GM18517 (cell line): Measurements from ENCODE around the gene NOL9.
"Not testable (repeated sequence)": the region's sequence is repeated elsewhere in the genome, so short reads cannot be mapped to it uniquely, and the experiment has no call there.

Experiments used
- ATAC-seq: cut with Tn5 transposase; IDR thresholded peaks from one replicate; pipeline ENCODE4 v1.9.1; 2021; ENCODE audit warnings: mild to moderate bottlenecking, moderate library complexity; ENCODE audit not compliant: unreplicated experiment

The NOL9 gene

DNA sequence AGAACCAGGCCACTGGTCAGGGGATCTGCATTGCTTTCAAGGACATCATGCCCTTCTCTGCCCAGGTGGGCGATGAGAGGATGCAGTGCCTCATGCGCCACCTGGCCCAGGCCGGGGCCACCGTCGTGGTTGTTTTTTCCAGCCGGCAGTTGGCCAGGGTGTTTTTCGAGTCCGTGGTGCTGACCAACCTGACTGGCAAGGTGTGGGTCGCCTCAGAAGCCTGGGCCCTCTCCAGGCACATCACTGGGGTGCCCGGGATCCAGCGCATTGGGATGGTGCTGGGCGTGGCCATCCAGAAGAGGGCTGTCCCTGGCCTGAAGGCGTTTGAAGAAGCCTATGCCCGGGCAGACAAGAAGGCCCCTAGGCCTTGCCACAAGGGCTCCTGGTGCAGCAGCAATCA lies 20.5 kb upstream of the NOL9 start:
- ATAC-seq: no peak

DNA sequence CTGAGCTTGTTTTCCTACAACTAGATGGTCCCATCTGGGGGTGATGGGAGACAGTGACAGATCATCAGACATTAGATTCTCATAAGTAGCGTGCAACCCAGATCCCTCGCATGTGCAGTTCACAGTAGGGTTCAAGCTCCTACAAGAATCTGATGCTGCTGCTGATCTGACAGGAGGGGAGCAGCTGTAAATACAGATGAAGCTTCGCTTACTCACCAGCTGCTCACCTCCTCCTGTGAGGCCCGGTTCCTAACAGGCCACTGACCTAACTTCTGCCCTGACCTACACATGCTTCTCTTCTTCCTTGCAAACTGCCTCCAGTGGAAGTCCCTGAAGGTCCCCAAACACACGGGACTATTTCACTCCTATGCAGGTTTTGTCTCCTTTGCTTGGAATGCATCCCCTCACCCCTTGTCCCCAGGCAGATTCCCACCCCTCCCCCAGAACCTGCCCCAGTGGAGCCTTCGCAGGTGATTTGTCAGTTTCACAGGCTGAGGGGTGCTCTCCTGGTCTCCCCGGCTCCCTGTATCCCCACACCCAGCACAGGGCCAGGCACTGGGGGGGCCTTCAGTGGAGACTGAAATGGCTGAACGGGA lies 19.8 kb upstream of the NOL9 start:
- no peak for ATAC-seq

DNA sequence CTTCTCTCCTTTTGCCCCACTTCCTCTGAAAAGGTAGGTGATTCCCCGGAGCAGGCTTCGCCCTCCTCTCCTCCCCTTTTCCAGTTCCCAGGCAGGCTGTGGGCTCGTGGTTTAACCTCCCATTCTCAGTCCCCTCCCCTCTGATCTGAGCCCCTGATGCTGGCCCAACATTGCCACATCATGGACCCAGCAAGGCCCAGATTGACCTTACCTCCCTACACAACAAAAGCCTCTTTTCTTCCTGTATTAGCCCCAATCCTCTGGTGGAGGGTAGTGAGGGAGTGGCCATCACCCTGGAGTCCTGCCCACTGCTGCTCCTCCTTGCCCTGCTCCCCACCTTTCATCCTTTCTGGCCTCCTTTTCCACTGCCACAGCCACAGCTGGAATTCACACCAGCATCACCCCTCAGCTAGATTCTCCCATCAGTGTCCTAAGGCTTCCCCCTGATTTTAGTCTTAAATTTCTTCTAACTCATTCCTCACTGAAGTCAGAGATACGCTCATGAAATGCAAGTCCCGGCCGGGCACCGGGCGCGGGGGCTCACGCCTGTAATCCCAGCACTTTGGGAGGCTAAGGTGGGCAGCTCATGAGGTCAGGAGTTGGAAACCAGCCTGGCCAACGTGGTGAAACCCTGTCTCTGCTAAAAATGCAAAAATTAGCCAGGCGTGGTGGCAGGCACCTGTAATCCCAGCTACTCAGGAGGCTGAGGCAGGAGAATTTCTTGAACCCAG lies 18.5 kb upstream of the NOL9 start:
- ATAC-seq: no peak

DNA sequence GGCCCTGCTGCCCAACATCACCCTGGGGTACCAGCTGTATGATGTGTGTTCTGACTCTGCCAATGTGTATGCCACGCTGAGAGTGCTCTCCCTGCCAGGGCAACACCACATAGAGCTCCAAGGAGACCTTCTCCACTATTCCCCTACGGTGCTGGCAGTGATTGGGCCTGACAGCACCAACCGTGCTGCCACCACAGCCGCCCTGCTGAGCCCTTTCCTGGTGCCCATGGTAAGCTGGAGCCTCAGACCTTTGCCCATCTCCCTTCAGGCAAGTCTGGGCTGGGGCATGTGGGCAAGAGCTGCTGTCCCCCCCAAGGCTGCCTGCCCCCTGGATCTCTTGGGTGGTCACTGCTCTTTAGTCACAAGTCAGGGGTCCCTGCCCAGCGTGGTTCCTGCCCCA lies 16.7 kb upstream of the NOL9 start:
- ATAC-seq: no peak

DNA sequence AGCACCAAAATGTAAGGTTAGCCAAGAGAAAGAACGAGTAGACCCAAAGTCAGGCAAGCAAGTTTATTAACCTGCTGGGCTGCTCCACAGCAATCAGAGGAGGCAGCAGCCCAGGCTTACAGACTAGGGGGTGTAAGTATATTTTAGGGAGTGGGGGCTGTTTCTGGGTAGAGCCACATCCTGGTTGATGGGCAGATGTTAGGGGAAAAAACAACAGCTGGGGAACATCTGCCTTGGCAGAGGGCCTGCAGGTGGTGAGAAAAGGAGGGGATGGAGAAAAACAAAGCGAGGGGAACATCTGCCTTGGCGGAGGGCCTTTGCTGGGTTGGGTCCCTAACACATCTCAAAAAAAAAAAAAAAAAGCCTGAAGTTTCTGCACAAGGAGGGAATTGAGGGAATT lies 15.8 kb upstream of the NOL9 start:
- no peak for ATAC-seq

DNA sequence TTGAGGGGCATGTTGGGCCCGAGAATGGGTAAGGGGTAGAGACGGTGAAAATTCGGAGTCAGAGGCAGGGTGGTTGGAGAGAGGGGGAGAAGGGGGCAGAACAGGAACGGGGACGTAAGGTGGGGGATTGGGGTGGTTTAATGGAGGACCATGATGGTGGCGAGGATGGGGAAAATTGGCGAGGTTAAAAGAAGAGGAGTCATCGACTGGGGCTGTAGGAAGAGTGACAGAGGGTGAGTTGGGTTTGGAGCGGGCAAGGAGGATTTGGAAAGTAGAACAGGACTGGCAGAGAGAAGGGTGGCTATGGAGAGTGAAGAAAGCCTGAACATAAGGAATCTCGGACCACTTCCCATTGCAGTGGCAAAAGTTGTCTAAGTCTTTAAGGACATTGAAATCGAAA lies 14.7 kb upstream of the NOL9 start:
- no peak for ATAC-seq

DNA sequence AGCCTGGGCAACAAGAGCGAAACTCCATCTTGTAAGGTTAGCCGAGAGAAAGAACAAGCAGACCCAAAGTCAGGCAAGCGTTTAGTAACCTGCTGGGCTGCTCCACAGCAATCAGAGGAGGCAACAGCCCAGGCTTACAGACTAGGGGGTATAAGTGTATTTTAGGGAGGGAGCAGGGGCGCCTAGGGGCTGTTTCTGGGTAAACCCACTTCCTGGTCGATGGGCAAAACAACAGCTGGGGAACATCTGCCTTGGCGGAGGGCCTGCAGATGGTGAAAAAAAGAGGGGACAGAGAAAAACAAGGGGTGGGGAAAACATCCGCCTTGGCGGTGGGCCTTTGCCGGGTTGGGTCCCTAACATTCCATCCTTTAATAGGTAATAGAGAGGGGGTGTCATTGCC lies 6.0 kb upstream of the NOL9 start:
- ATAC-seq: no peak

DNA sequence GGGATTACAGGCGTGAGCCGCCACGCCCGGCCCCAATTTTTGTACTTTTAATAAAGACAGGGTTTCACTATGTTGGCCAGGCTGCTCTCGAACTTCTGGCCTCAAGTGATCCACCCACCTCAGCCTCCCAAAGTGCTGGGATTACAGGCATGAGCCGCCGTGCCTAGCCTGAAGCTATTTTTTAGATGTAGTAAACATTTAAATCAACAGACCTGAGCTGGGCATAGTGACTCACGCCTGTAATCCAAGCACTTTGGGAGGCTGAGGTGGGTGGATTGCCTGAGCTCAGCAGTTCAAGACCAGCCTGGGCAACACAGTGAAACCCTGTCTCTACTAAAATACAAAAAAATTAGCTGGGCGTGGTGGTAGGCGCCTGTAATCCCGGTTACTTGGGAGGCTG lies 4.8 kb upstream of the NOL9 start:
- ATAC-seq: not testable (repeated sequence)

DNA sequence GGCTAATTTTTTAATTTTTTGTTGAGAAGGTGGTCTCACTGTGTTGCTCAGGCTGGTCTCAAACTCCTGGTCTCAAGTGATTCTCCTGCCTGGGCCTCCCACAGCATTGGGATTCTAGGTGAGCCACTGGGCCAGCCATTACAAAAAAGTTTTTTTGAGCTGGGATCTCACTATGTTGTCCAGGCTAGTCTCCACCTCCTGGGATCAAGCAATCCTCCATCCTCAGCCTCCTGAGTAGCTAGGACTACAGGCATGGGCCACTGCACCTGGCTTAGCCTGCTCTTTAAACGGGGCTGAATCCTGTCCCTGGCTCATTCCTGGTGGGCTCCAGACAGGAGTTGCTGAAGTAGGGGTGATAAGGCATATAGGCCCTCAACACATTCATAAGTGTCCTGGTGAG lies 3.3 kb upstream of the NOL9 start:
- ATAC-seq: no peak

DNA sequence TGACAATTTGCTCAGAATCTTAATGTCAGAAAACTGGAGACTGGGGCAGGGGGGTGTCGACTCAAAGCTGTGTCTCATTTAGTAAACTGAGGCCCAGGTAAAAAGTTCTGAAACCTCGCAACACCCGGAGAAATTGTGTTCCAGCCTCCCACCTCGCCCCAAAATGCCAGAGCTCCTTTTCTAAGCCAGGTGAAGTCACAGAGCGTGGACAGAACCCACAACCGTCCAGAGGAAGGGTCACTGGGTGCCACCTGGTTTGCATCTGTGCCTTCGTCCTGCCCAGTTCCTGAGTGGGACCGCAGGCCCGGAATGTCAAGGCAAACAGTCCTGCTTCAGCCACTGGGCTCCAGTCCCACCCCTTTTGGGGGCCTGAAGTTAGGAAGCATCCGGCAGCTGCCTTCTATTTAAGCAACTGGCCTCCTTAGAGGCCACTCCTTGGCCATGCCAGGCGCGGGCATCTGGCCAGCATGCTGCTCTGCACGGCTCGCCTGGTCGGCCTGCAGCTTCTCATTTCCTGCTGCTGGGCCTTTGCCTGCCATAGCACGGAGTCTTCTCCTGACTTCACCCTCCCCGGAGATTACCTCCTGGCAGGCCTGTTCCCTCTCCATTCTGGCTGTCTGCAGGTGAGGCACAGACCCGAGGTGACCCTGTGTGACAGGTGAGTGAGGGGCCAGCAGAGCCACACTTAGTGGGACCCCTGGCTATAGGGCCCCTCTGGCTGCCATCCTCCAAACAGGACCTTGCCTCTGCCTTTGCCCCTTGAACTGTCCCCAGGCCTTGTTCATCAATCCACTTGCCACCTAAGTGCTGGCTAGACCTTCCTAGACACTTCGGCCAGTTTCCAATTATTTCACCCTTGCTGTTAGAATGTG lies 830 bp upstream of the NOL9 start, which contains the start of gene TAS1R1:
Gene TAS1R1, plus strand, starts transcription at position 401 of the 872 bp plus-strand sequence. Its CDS starts 67 bp downstream, at position 468.
- ATAC-seq: no peak

DNA sequence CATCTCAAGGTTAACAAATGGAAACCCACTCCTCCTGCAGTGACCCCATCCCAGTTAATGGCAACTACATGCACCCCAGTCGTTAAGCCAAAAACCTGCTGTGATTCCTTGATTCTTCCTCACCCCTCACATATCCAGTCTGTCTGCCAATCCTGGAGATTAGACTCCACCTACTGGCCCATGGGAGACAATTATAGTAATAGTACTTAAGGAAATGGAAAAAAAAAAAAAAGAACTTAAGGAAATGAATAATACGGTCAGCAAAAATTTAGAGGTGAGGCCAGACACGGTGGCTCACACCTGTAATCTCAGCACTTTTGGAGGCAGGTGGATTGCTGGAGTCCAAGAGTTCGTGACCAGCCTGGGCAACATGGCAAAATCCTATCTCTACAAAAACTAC lies 7.0 kb downstream of the NOL9 start:
- no peak for ATAC-seq

DNA sequence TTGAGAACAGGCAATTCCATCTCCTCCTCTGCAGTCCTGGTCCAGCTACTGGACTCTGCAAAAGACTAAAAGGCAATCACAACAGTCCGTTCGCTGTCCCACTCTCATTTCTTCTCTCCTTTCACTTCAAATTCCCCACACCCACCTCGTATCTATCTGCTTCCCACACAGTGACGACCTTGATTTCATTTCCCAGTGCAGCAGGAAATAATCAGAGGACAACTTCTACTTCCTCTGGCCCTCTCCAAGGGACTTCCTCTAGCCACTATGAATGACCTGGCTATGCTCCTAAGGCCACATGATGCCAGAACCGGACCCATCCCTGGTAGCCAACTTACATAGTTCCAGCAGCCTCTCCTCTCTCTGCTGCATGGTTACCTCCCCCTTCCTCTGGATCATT lies 8.0 kb downstream of the NOL9 start:
- ATAC-seq: no peak

DNA sequence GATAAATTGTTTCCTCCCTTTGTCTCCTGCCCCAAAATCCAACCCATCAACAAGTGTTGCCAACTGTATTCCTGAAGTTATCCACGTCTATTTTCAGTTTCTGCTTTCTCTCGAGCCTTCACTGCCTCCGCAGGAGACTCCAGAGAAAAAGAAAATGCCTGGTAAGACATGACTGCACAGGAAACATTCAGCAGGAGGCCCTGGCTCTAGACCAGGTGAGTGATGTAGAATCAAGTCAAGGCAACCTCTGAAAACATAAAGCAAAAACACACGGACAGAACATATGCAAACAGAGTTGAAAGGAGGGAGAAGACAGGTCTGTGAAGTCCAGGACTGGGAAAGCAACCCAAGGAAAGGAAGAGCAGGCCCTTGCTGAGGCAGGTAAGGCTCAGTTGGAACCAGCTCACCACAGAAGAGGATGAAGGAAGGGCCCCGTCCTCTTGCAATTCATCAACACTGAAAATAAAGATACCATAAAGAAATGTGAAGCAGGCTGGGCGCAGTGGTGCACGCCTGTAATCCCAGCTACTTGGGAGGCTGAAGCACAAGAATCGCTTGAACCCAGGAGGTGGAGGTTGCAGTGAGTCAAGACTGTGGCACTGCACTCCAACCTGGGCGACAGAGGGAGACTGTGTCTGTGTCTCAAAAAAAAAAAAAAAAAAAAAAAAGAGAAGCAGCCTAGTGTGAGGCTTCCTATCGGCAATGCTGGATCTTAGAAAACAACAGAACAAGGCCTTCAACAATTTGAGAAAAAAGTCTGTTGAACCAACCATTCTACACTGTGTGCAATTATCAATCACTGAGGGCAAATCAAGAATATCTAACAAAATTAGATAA lies 8.8 kb downstream of the NOL9 start:
- no peak for ATAC-seq

DNA sequence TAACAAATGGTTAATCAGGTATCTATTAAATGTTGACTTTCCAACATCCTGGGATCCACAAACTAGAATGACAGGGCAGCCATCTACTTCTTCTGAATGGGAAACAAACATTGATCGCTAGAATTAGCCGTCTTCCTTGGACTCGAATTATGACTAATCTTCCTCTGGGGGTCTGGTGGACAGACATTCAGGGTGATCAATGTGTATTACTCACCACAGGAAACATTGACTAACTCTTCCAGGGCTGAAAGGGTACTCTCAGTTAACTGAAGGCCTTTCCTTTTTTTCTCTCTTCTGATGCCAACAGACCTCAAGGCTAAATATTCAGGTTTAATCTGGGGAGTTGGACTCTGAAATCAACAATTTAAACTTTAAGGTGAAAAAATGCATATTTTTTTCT lies 9.5 kb downstream of the NOL9 start:
- ATAC-seq: no peak

DNA sequence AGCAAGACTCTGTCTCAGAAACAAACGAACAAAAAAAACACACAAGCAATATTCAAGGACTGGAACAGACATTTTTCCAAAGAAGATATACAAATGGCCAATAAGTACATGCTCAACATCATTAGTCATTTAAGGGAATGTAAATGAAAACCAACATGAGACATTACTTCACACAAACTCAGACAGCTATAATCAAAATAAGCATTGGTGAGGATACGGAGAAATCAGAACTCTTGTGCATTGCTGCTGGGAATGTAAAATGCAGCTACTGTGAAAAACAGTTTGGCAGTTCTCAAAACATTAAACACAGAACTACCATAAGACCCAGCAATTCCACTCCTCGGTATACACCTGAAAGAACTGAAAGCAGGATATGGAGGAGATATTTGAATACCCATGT lies 15.4 kb downstream of the NOL9 start:
- no peak for ATAC-seq

DNA sequence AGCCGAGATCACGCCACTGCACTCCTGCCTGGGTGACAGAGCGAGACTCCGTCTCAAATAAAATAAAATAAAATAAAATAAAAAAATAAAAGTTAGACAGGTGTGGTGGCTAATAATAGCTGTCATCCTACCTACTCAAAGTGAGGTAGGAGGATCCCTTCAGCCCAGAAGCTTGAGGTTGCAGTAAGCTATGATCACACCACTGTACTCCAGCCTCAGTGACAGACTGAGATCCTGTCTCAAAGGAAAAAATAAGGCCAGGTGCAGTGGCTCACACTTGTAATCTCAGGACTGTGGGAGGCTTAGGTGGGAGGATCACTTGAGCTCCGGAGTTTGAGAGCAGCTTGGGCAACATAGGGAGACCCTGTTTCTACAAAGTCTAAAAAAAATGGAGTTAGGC lies 18.0 kb downstream of the NOL9 start:
- ATAC-seq: no peak

DNA sequence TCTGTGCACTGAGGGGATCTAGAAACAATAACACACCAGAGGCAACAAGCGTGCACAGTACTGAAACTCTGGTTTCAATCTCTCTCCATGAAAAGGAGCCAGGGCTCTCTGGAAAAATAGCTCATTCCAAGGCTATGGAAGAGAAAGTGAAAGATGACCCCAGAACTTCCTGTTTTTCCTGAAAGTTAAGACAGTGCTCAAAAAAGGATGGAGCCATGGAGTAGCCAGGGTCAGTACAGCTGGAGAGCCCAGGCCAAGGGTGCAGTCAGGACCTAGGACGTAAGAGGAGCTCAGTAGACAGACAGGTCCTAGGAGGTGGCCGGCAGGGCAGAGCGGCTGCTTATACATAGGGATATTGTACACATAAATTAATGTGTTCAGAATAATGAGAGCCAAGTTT lies 19.1 kb downstream of the NOL9 start:
- ATAC-seq: no peak

DNA sequence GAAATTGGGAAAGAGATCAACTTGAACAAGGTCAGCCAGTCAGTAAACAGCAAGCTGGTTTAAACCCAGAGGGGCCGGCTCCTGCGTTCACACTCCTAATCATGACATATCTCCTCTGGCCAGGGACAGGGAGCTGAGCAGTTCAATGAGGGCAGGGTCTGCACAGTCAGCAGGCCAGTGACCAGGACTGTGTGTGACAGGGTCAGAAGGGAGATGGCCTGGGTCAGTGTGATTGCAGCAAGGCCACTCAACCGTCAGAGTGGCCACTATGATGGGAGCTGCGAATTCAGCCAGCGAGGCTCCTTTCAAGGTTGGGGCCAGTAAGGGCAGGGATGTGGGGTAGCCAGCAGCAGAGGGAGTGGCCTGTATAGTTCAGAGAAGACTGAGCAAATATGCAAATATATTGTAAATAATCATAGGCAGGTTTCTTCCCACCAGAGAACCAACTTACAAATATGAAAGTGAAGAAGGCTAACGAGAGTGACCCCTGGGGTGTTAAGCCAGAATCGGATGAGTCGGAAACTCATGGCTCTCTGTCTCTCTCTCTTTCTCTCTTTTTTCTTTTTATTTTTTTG lies 20.0 kb downstream of the NOL9 start:
- no peak for ATAC-seq

DNA sequence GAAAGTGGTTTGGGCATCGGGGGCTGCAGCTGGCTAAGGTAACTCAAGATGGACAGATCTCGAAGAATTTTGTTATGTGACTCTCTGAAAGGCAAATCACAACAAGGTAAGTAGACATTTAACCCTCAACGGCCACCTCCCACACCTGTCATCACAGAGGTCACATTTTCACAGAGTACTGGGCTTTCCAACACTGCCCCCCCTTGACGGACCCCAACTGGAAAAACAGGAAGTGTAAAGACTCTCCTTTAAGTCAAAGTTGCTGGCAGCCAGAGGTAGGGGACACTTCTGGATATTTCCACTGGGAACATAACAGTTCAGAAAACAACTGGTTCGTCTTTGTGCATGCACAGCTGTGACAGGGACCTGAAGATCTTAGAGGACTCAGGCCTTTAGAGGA lies 22.3 kb downstream of the NOL9 start:
- no peak for ATAC-seq

DNA sequence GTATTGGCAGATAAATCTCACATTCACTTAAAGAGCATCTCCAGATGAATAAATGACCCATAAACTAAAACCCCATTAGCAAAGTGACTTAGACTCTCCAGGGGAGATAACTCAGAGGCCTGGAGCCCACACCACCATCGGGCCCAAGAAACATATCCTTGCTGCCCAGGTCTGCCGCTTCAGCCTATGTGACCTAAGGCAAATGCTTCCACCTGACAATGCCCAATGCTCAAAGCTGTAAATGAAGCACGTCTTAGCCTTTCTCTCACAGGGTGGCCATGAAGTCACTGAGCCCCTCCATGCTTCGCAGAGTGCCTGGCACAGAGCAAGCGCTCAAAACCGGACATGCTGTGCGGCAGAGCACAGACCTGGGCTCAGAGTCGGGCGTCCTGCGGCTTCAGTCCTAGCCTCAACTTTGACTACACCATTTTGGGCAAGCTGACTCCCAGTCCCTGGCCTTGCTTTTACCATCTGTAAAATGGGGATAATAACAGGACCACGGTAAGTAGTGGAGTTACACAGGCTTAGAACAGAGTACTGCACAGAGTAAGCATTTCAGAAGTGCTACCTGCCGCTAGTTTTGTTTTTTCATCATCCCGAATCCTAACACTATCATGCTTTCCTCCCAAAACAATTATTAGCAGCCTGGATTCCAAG lies 23.7 kb downstream of the NOL9 start:
- no peak for ATAC-seq
